Motor neuron (in vitro differentiated cells): ENCODE results near the gene LDLRAD3. TPM values are rescaled to one million over a fixed set of nuclear protein-coding genes. Genes with fewer than 3 reads are reported as not detected.
A peak's percentile ranks its signal among the peaks of the same experiment; 100 is the strongest.

ENCODE experiments used
- ATAC-seq, 8 experiments: fragments of 200-7000 bp; cut with Tn5 transposase; replicated peaks in 6 of 8; 2 replicates each; pipeline ENCODE4 v1.8.0; 2021; ENCODE audit warnings: mild to moderate bottlenecking in 8 of 8, moderate library complexity in 8 of 8
- H3K27ac ChIP-seq, 2 donors: fragments of 250-450 bp; sonication (Bioruptor Pico); 2 replicates each; pipeline ENCODE4 v1.9.0; 2021; ENCODE audit warnings: antibody characterized with exemption in 2 of 2, mild to moderate bottlenecking in 2 of 2, moderate library complexity in 1 of 2
- H3K4me1 ChIP-seq, 2 donors: fragments of 250-450 bp; sonication (Bioruptor Pico); replicated peaks in 1 of 2; 2 replicates each; pipeline ENCODE4 v1.6.1; 2021; ENCODE audit warnings: antibody characterized with exemption in 2 of 2, mild to moderate bottlenecking in 2 of 2, moderate library complexity in 1 of 2
- H3K4me3 ChIP-seq, 5 donors: fragments of 250-450 bp; sonication (Bioruptor Pico); 2 replicates each; pipeline ENCODE4 v1.9.0; 2021; ENCODE audit warnings: antibody characterized with exemption in 5 of 5, mild to moderate bottlenecking in 5 of 5, moderate library complexity in 4 of 5
- WGBS, 10 experiments: fragments of 450-650 bp; shearing (Covaris generic); methylation state at CpG; one replicate each; pipeline ENCODE4 v1.0.0; 2022; 5-methylcytosine and 5-hydroxymethylcytosine counted together
- in situ Hi-C, 9 experiments: fragments of 400-800 bp; cut with MboI; loops; one replicate each; pipeline ENCODE4 v1.15.0; 2021; ENCODE audit warnings: low sequenced_read_pairs in 9 of 9, low pct_unique_long_range_greater_than_20kb in 2 of 9; ENCODE audit not compliant: unreplicated experiment in 9 of 9
- total RNA-seq, 8 experiments: library from RNA; unstranded; fragments of 300-600 nt; gene quantifications; 2 replicates each; pipeline versions ENCODE4 v1.2.3 to v1.2.4, GENCODE V29; 2022

LDLRAD3 gene
- total RNA-seq, 8 experiments from 2014 or later = 6.8 to 37.0 (median 21.8) TPM

DNA sequence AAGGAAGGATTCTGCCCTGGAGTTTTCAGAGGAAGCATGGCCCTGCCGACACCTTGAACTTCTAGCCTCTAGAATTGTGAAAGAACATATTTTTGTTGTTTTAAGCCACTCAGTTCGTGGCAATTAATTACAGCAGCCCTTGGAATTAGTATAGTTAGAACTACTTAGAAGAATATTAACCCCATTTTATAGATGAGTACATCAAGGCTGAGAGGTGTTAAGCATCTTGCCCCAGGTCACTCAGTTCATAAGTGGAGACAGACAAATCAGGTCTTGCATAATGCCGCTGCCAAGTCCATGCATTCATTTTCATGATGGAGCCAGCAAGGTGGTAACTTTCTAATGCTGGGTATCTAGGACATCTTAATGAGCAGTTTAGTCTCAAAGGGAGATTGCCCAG, 26.6 kb downstream of the LDLRAD3 start:
- no peak for ATAC-seq
- Histone ChIP-seq H3K27ac (no peak overlapping the region), H3K4me1 (peaks cover 6 to 9% of the 10 kb centered on the region in 2 donors), H3K4me3 (no peak overlapping the region)
- in situ Hi-C loops = no loop called here
- 57 to 100% (median 90%) methylated on average over 1 to 3 of the region's 3 CpGs; no CpG with 5 or more reads in 3 of the 10 experiments for WGBS, 10 experiments

DNA sequence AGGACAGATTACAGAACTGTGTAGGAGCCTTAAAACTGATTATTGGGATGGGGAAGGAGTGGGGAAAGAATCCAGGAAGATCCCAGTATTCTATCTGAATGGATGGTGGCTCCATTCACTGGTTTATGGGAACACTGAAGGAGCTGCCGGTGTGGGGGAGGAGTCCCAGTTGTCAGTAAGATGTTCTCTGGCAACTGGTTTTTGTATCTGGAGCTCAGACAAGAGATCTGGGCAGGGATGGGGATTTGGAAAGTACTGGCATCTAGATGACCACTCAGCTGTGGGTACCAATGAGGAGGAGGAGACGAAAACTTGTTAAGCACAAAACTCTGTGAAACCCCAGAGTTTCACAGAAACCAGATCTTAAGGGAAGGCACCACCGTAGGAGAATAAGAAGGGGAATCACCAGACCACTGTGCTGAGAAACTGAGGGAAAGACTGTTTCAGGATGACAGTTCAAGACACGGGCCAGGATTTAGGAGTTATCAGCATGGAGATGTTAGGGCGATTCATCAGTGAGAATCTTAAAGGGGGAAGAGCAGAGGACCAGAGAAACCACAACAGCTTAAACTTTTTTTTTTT, 28.1 kb downstream of the LDLRAD3 start:
- H3K4me1 ChIP-seq = peaks cover 6 to 9% of the 10 kb centered on the region in 2 donors
- H3K27ac ChIP-seq = no peak overlapping the region
- 66 to 100% (median 96%) methylated on average over 2 to 5 of the region's 5 CpGs; no CpG with 5 or more reads in 1 of the 10 experiments for WGBS, 10 experiments
- in situ Hi-C loops = no loop called here
- ATAC-seq = no peak
- H3K4me3 ChIP-seq = no peak overlapping the region

DNA sequence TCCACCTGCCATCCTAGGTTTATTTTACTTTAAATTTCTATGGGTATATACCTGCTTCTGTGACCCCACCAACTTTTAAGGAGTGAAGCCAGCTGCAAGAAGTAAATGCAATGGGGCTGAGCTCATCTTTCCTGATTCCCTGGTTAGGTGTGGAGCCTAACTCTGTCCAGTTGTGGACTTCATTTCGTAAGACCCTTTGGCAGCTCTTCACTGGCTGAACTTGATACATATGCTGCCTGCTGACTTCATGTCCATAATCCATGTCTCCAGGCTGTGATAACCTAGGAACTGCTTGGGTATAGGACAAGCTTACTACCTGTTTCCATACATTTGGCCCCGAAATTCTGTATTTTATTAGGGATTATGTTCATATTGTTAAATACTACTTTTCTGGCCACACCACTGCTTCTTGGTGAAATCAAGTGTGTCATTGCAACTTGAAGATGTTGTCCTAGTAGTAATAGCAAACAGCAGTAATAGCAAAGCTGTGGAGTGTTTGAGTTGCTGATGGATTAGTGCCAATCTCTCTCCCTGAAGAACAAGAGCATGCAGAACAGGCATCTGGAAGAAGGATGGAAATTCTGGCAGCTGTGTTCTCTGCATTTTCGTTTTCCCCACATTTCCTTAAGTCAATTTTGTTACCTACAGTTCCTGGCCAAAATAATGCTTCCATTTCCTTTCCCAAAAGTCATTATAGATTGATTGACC, 31.2 kb downstream of the LDLRAD3 start:
- 31 to 100% (median 83%) methylated on average over 1 to 3 of the region's 3 CpGs for WGBS, 10 experiments
- H3K4me1 ChIP-seq = peaks cover 4 to 6% of the 10 kb centered on the region in 2 donors
- no peak overlapping the region for H3K4me3 ChIP-seq
- no peak overlapping the region for H3K27ac ChIP-seq
- ATAC-seq = no peak
- in situ Hi-C loops = no loop called here

DNA sequence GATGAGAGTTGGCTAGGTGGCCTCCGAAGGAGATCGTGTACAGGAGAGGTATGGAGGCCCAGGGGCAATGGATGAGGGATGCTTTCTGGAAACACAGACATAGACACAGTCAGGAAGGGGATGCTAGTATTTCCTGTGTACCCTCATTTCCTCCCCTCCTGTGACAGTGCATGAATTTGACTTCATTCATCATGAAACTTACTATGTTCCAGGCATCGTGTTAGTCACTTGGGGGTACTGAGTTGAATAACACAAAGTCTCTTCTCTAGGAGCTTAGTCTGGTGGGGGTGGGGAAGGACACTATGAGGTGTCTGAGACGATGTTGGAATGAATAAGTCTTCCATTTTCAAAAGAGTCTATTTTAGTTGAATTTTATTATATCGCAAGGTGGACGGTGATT, 32.6 kb downstream of the LDLRAD3 start:
- Histone ChIP-seq H3K4me3 (no peak overlapping the region), H3K4me1 (peaks cover 4 to 6% of the 10 kb centered on the region in 2 donors), H3K27ac (no peak overlapping the region)
- in situ Hi-C loops = no loop called here
- ATAC-seq = no peak
- 74 to 100% (median 96%) methylated on average over 1 to 6 of the region's 6 CpGs; no CpG with 5 or more reads in 1 of the 10 experiments for WGBS, 10 experiments

DNA sequence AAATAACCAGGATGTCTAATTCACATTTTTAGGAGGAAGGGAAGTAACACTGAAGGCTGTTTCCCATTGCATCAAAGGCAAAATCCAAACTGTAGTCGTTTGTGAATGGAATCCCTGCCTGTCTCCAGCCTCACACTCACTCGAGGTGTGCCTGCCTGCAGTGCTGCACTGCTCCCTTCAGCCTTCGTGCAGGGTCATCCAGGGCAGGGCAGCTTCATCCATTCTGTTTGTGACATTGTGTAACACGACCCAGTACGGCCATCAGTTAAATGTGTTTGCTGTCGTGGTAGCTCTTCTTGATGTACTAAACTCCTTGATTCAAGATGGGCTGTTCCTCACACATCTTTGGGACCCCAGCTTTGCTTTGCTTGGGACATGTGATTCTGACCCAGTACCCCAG, 34.3 kb downstream of the LDLRAD3 start:
- Histone ChIP-seq H3K27ac (no peak overlapping the region), H3K4me1 (peaks cover 4 to 6% of the 10 kb centered on the region in 2 donors), H3K4me3 (no peak overlapping the region)
- WGBS, 10 experiments = 0 to 100% (median 25%) methylated on average over 1 to 4 of the region's 6 CpGs; no CpG with 5 or more reads in 3 of the 10 experiments
- in situ Hi-C loops = no loop called here
- peak in 6 of 8 experiments; percentile 58 to 94 (median 86) for ATAC-seq

DNA sequence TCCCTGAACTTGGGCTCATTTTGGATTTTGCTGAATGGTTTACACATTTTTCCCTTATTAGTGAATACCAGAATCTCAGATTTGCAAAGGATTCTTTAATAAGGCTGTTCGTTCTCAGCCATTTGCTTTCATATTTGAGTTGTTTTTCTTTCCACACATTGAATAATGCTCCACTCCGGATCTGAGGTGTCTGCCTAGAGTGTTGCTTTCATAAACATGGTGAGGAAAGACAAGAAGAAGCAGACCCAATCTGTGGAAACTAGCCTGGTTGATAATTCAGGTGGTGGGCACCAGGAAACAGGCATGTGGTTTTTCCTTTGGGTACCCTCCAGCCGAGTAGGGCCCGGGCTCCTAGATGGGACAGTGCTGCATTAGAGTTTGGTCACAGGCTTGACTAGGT, 35.0 kb downstream of the LDLRAD3 start:
- in situ Hi-C loops = no loop called here
- WGBS, 10 experiments = 80 to 100% (median 86%) methylated on average over 1 to 4 of the region's 4 CpGs; no CpG with 5 or more reads in 3 of the 10 experiments
- ATAC-seq = no peak
- peaks cover 4 to 6% of the 10 kb centered on the region in 2 donors for H3K4me1 ChIP-seq
- H3K27ac ChIP-seq = no peak overlapping the region
- no peak overlapping the region for H3K4me3 ChIP-seq

DNA sequence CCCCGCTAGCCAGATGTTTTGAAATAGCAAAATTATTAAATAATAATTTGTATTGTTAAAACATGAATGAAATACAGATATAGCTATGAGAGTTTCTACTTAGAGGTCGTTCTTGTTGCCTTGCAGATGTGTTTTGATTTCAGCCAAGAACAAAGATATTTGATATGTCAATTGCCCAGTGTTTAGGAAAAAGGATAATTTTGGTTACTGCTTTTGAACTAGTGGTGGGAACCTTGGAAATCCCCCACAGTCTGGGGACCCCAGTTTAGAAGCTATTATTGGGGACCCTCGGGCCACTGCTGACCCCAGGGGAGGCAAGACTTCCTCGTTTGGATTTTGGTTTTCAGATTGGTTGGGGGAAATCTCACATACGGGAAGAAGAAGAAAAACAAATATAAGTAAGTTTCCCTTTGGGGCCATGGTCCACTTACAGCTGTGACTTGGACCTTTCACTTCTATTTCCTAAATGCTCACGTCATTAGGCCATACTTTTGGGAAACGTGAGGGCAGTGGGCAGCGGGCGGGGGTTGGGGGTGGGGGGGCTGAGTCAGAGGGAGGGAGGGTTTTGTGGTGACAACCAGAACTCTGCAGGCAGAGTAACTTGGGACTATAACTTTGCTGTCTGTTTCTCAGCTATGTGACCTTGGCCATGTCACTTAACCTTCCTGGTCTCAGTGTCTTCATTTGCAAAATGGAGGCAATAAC, 37.0 kb downstream of the LDLRAD3 start:
- 24 to 100% (median 90%) methylated on average over 1 to 6 of the region's 9 CpGs; no CpG with 5 or more reads in 1 of the 10 experiments for WGBS, 10 experiments
- Histone ChIP-seq H3K27ac (no peak overlapping the region), H3K4me1 (peaks cover 4 to 6% of the 10 kb centered on the region in 2 donors), H3K4me3 (no peak overlapping the region)
- ATAC-seq = no peak
- in situ Hi-C loops = no loop called here

DNA sequence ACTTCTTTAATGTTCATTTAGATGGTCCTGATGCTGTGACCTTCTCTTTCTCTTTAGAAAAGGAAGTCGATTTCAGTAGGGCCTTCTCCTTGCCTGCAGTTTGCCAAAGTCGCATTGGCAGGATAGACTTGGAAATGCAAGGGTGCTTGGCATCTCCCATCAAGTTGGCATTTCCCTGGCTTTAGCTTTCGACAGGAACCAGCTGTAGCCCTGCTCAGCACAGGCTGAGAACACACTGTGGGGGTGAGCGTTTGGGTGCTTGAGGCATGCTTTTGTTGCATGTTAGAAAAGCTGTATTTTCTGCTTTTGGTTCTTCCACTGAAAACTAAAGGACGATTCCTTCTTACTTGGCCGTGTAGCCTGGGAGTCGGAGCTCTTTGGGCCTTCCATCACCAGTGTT, 37.7 kb downstream of the LDLRAD3 start:
- H3K27ac ChIP-seq = no peak overlapping the region
- no peak for ATAC-seq

DNA sequence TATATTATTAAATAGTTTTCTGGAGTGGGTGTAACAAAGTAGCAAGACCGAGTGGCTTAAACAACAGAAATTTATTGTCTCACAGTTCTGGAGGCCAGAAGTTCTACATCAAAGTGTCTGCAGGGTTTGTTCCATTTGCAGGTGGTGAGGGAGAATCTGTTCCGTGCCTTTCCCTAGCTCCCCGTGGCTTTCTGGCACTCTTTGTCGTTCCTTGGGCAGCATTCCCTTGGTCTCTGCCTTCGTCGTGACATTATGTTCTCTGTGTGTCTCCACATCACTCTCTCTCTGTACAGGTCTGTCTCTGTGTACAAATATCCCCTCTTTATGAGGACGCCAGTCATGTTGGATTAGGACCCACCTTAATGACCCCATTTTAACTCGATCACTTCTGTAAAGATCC, 38.2 kb downstream of the LDLRAD3 start:
- Histone ChIP-seq H3K27ac (no peak overlapping the region), H3K4me1 (peaks cover 4 to 6% of the 10 kb centered on the region in 2 donors), H3K4me3 (no peak overlapping the region)
- no peak for ATAC-seq
- 54 to 100% (median 89%) methylated on average over 1 to 7 of the region's 8 CpGs for WGBS, 10 experiments
- in situ Hi-C loops = no loop called here

More for the DNA sequence above, 37.7 kb downstream of the LDLRAD3 start:
- in situ Hi-C loops = no loop called here
- no peak overlapping the region for H3K4me3 ChIP-seq
- peaks cover 4 to 6% of the 10 kb centered on the region in 2 donors for H3K4me1 ChIP-seq
- WGBS, 10 experiments = 37 to 96% (median 88%) methylated on average over 3 to 6 of the region's 7 CpGs; no CpG with 5 or more reads in 2 of the 10 experiments

DNA sequence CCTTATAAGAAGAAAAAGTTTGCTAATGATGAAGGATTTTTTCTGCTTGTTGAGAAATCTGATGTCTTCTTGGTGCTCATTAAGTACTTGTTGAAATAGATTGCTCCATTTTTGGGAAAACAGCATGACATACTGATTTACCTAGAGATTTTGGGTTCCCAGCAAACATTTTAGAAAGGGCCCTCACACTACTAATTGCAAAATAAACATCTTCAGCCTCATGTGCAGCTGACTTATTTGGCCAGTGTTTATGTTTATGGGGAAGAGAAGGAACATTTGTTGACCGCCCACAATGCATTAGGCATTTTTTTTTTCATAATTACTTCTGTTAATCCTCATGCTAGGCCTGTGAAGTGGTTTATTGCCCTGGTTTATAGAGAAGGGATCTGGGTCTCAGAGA, 40.1 kb downstream of the LDLRAD3 start:
- Histone ChIP-seq H3K4me3 (no peak overlapping the region), H3K4me1 (no peaks in the 10 kb centered on the region), H3K27ac (no peak overlapping the region)
- in situ Hi-C loops = no loop called here
- 86 to 100% (median 94%) methylated on average over 1 of the region's 1 CpG; no CpG with 5 or more reads in 6 of the 10 experiments for WGBS, 10 experiments
- ATAC-seq = no peak

DNA sequence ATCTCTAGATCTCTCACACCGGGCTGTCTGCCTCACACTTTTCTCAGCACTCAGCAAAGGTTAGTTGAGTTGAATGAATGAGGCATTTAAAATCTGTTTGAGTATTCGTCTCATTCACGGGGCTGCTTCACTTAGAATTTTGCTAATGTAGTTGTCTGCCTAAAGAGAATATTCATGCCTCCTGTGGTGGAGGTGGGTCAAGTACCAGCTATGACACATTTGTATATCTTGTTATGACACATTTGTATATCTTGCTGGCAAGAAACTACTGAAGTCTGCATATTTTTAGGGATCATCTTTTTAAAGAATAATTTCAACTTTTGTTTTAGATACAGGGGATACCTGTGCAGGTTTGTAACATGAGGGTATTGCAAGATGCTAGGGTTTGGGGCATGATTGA, 43.1 kb downstream of the LDLRAD3 start:
- in situ Hi-C loops = no loop called here
- H3K4me3 ChIP-seq = no peak overlapping the region
- no peak overlapping the region for H3K27ac ChIP-seq
- ATAC-seq = peak in 3 of 8 experiments; percentile 79 to 94 (median 90)
- 0 to 100% (median 50%) methylated on average over 1 to 3 of the region's 3 CpGs; no CpG with 5 or more reads in 3 of the 10 experiments for WGBS, 10 experiments
- H3K4me1 ChIP-seq = peaks cover 10 to 13% of the 10 kb centered on the region in 2 donors

DNA sequence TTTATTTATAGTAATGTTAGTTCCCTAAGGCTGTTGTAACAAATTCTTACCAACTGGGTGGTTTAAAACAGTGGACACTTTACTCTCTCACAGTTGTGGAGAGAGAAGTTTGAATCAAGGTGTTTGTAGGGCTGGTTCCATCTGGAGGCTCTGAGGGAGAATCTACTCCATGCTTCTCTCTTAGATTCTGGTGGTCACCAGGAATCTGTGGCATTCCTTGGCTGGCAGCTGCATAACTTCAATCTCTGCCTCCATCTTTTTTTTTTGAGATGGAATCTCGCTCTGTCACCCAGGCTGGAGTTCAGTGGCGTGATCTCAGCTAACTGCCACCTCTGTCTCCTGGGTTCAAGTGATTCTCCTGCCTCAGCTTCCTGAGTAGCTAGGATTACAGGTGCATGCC, 46.3 kb downstream of the LDLRAD3 start:
- peaks cover 20 to 22% of the 10 kb centered on the region in 2 donors for H3K4me1 ChIP-seq
- no peak overlapping the region for H3K4me3 ChIP-seq
- in situ Hi-C loops = no loop called here
- ATAC-seq = no peak
- H3K27ac ChIP-seq = no peak overlapping the region
- WGBS, 10 experiments = 100% methylated on average over 1 to 2 of the region's 2 CpGs; no CpG with 5 or more reads in 6 of the 10 experiments

DNA sequence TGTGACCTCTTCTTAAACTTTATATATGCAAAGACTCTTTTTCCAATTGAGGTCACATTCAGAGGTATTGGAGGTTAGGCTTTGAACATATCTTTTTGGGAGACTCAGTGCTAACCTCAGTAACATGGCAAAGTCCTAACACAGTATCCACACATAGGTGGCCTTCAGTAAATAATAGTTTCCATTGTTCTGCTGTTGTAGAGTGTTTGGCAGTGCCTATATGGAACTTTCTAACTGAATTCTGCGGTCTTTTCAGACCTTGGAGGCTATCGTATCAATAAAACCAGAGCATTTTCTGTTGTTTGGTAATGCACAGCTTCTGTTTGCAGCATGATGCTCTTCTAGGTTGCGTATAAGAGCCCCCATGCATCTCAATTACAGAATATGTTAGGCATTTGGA, 47.0 kb downstream of the LDLRAD3 start:
- no peak overlapping the region for H3K4me3 ChIP-seq
- peaks cover 20 to 22% of the 10 kb centered on the region in 2 donors for H3K4me1 ChIP-seq
- 80 to 100% (median 88%) methylated on average over 2 to 3 of the region's 3 CpGs; no CpG with 5 or more reads in 2 of the 10 experiments for WGBS, 10 experiments
- peak in 2 of 8 experiments; percentile 7 to 11 for ATAC-seq
- in situ Hi-C loops = no loop called here
- H3K27ac ChIP-seq = peak overlapping the region; percentile 42 to 82
